IPS-20b (cell line): Measurements from ENCODE around the gene PDZRN4.
"Not testable (repeated sequence)": the region's sequence is repeated elsewhere in the genome, so short reads cannot be mapped to it uniquely, and the experiment has no call there.

ENCODE experiments used
- H3K27ac ChIP-seq: one replicate; pipeline ENCODE4 v1.5.1; 2013; ENCODE audit warnings: low read length
- H3K27me3 ChIP-seq: 2 replicates; pipeline ENCODE4 v1.6.1; 2013; ENCODE audit warnings: mild to moderate bottlenecking, low read length, inconsistent platforms; ENCODE audit not compliant: insufficient read depth
- H3K36me3 ChIP-seq: 2 replicates; pipeline ENCODE4 v1.6.1; 2013; ENCODE audit warnings: low read depth, mild to moderate bottlenecking, inconsistent platforms, low read length, moderate library complexity; ENCODE audit not compliant: insufficient read depth
- H3K4me1 ChIP-seq: 2 replicates; pipeline ENCODE4 v1.6.1; 2013; ENCODE audit warnings: mild to moderate bottlenecking, control low read depth, inconsistent platforms, low read length, moderate library complexity; ENCODE audit not compliant: insufficient read depth
- H3K4me3 ChIP-seq: 2 replicates; pipeline ENCODE4 v1.5.1; 2013; ENCODE audit warnings: mild to moderate bottlenecking, low read length, inconsistent platforms
- H3K9ac ChIP-seq: 2 replicates; pipeline ENCODE4 v1.6.1; 2013; ENCODE audit warnings: low read depth, mild to moderate bottlenecking, inconsistent platforms, low read length, moderate library complexity
- H3K9me3 ChIP-seq: 2 replicates; pipeline ENCODE4 v1.6.1; 2013; ENCODE audit warnings: mild to moderate bottlenecking, low read depth, low read length, inconsistent platforms; ENCODE audit not compliant: insufficient read depth

PDZRN4 gene

GRCh38 chr12:41254004-41254914 is 66.1 kb downstream of the PDZRN4 start:
- Histone ChIP-seq H3K4me3 (no peak overlapping the region), H3K36me3 (no peaks in the 10 kb centered on the region), H3K4me1 (no peaks in the 10 kb centered on the region), H3K27me3 (no peaks in the 10 kb centered on the region), H3K9me3 (no peaks in the 10 kb centered on the region), H3K27ac (no peak overlapping the region), H3K9ac (no peak overlapping the region)

- not testable (repeated sequence) for H3K27ac ChIP-seq, H3K27me3 ChIP-seq, H3K4me3 ChIP-seq, H3K4me1 ChIP-seq, H3K9me3 ChIP-seq, H3K36me3 ChIP-seq, H3K9ac ChIP-seq
These were observed 75.1 kb downstream of the PDZRN4 start for GRCh38 chr12:41263196-41263595.

- Histone ChIP-seq H3K36me3 (no peaks in the 10 kb centered on the region), H3K9ac (no peak overlapping the region), H3K4me3 (no peak overlapping the region), H3K27ac (no peak overlapping the region), H3K9me3 (no peaks in the 10 kb centered on the region), H3K27me3 (no peaks in the 10 kb centered on the region), H3K4me1 (no peaks in the 10 kb centered on the region)
These were observed 76.2 kb downstream of the PDZRN4 start for GRCh38 chr12:41264281-41264680.

- H3K9me3 ChIP-seq = no peaks in the 10 kb centered on the region
- H3K4me1 ChIP-seq = no peaks in the 10 kb centered on the region
- no peak overlapping the region for H3K27ac ChIP-seq
- no peak overlapping the region for H3K4me3 ChIP-seq
- H3K9ac ChIP-seq = no peak overlapping the region
- no peaks in the 10 kb centered on the region for H3K36me3 ChIP-seq
- no peaks in the 10 kb centered on the region for H3K27me3 ChIP-seq
These were observed 80.9 kb downstream of the PDZRN4 start for GRCh38 chr12:41269056-41269455.

GRCh38 chr12:41271489-41271888 is 83.4 kb downstream of the PDZRN4 start:
- no peaks in the 10 kb centered on the region for H3K36me3 ChIP-seq
- no peaks in the 10 kb centered on the region for H3K4me1 ChIP-seq
- H3K27ac ChIP-seq = no peak overlapping the region

GRCh38 chr12:41274643-41275042 is 86.5 kb downstream of the PDZRN4 start:
- Histone ChIP-seq H3K9ac (no peak overlapping the region), H3K27me3 (no peaks in the 10 kb centered on the region), H3K9me3 (no peaks in the 10 kb centered on the region), H3K36me3 (no peaks in the 10 kb centered on the region), H3K4me3 (no peak overlapping the region), H3K27ac (no peak overlapping the region), H3K4me1 (no peaks in the 10 kb centered on the region)

More at GRCh38 chr12:41271489-41271888, 83.4 kb downstream of the PDZRN4 start:
- Histone ChIP-seq H3K9me3 (no peaks in the 10 kb centered on the region), H3K4me3 (no peak overlapping the region), H3K9ac (no peak overlapping the region), H3K27me3 (no peaks in the 10 kb centered on the region)

GRCh38 chr12:41277100-41277945 is 89.2 kb downstream of the PDZRN4 start:
- Histone ChIP-seq H3K9ac (no peak overlapping the region), H3K4me1 (no peaks in the 10 kb centered on the region), H3K9me3 (no peaks in the 10 kb centered on the region), H3K36me3 (no peaks in the 10 kb centered on the region), H3K27me3 (no peaks in the 10 kb centered on the region), H3K4me3 (no peak overlapping the region), H3K27ac (no peak overlapping the region)

- no peaks in the 10 kb centered on the region for H3K4me1 ChIP-seq
- no peaks in the 10 kb centered on the region for H3K27me3 ChIP-seq
- H3K9me3 ChIP-seq = no peaks in the 10 kb centered on the region
- no peaks in the 10 kb centered on the region for H3K36me3 ChIP-seq
- no peak overlapping the region for H3K9ac ChIP-seq
- no peak overlapping the region for H3K4me3 ChIP-seq
- no peak overlapping the region for H3K27ac ChIP-seq
These were observed 89.8 kb downstream of the PDZRN4 start for GRCh38 chr12:41277946-41278267.

- not testable (repeated sequence) for H3K27me3 ChIP-seq, H3K9me3 ChIP-seq, H3K9ac ChIP-seq, H3K36me3 ChIP-seq, H3K4me3 ChIP-seq, H3K4me1 ChIP-seq, H3K27ac ChIP-seq
These were observed 92.4 kb downstream of the PDZRN4 start for GRCh38 chr12:41280341-41281095.

- not testable (repeated sequence) for H3K9me3 ChIP-seq, H3K36me3 ChIP-seq, H3K9ac ChIP-seq, H3K4me3 ChIP-seq, H3K4me1 ChIP-seq, H3K27me3 ChIP-seq, H3K27ac ChIP-seq
These were observed 97.3 kb downstream of the PDZRN4 start for GRCh38 chr12:41285470-41285869.

- no peak overlapping the region for H3K27ac ChIP-seq
- no peak overlapping the region for H3K9ac ChIP-seq
- no peaks in the 10 kb centered on the region for H3K4me1 ChIP-seq
- H3K36me3 ChIP-seq = no peaks in the 10 kb centered on the region
- no peaks in the 10 kb centered on the region for H3K9me3 ChIP-seq
- no peaks in the 10 kb centered on the region for H3K27me3 ChIP-seq
- no peak overlapping the region for H3K4me3 ChIP-seq
These were observed 98.3 kb downstream of the PDZRN4 start for GRCh38 chr12:41286426-41286825.
